Smooth muscle cell (in vitro differentiated cells): Measurements from ENCODE around the gene ITPRIP. TPM values are rescaled to one million over a fixed set of nuclear protein-coding genes. Genes with fewer than 3 reads are reported as not detected.

ENCODE experiments used
- DNase-seq: peaks from one replicate; lab custom pipeline; 2025; ENCODE audit not compliant: unreplicated experiment; lab: John Stamatoyannopoulos, UW
- H2AFZ ChIP-seq: fragments of 200-600 bp; sonication (generic); 2 replicates; pipeline ENCODE4 v1.6.0; 2016; ENCODE audit warnings: antibody characterized with exemption, low read depth, mild to moderate bottlenecking
- H3F3A ChIP-seq: fragments of 200-600 bp; sonication (generic); 2 replicates; pipeline ENCODE4 v1.6.0; 2017; ENCODE audit warnings: antibody characterized with exemption, low read depth
- H3K27ac ChIP-seq: fragments of 200-600 bp; sonication (generic); 2 replicates; pipeline ENCODE4 v1.5.1; 2016; ENCODE audit warnings: low read depth, mild to moderate bottlenecking
- H3K27me3 ChIP-seq: fragments of 200-600 bp; sonication (generic); 2 replicates; pipeline ENCODE4 v1.6.1; 2016; ENCODE audit warnings: low read depth, mild to moderate bottlenecking
- H3K36me3 ChIP-seq: fragments of 200-600 bp; sonication (generic); 2 replicates; pipeline ENCODE4 v1.5.1; 2016; ENCODE audit warnings: low read depth
- H3K4me1 ChIP-seq: fragments of 200-600 bp; sonication (generic); 2 replicates; pipeline ENCODE4 v1.5.1; 2016; ENCODE audit warnings: low read depth
- H3K4me2 ChIP-seq: fragments of 200-600 bp; sonication (generic); 2 replicates; pipeline ENCODE4 v1.6.0; 2016; ENCODE audit warnings: mild to moderate bottlenecking
- H3K4me3 ChIP-seq: fragments of 200-600 bp; sonication (generic); 2 replicates; pipeline ENCODE4 v1.5.1; 2016; ENCODE audit warnings: mild to moderate bottlenecking
- H3K79me2 ChIP-seq: fragments of 200-600 bp; sonication (generic); 2 replicates; pipeline ENCODE4 v1.6.0; 2016; ENCODE audit warnings: low read depth, mild to moderate bottlenecking
- H3K9ac ChIP-seq: fragments of 200-600 bp; sonication (generic); 2 replicates; pipeline ENCODE4 v1.6.0; 2016; ENCODE audit warnings: low read depth
- H3K9me3 ChIP-seq: fragments of 200-600 bp; sonication (generic); replicated peaks from 2 replicates; pipeline ENCODE4 v1.5.1; 2016; ENCODE audit warnings: low read depth
- H4K20me1 ChIP-seq: fragments of 200-600 bp; sonication (generic); 2 replicates; pipeline ENCODE4 v1.6.0; 2016; ENCODE audit warnings: low read depth
- WGBS: methylation state at CpG from one replicate; pipeline ENCODE4 v1.1.7; 2016; ENCODE audit warnings: low lambda C conversion rate; 5-methylcytosine and 5-hydroxymethylcytosine counted together
- polyA plus RNA-seq: library from polyadenylated mRNA; unstranded; fragments of >200 nt; fragmentation: Nextera tagmentation; extraction: Ambion mirVana; gene quantifications from 2 replicates; pipeline ENCODE4 v1.2.1, GENCODE V29; 2016
- total RNA-seq: library from RNA; depleted of rRNA; stranded (reverse); fragments of >200 nt; gene quantifications from 2 replicates; pipeline ENCODE4 v1.2.3, GENCODE V29; 2014
- TF ChIP-seq, protein P1 (sequence below): fragments of 200-600 bp; sonication (generic); IDR thresholded peaks from 2 replicates; pipeline ENCODE4 v1.5.1; 2017; ENCODE audit warnings: borderline replicate concordance, mild to moderate bottlenecking, antibody characterized with exemption; ENCODE audit not compliant: insufficient read depth, poor library complexity, severe bottlenecking

ITPRIP gene
- total and polyA plus RNA-seq, 2 experiments from 2014 or later = 33.6 to 59.3 TPM

DNA sequence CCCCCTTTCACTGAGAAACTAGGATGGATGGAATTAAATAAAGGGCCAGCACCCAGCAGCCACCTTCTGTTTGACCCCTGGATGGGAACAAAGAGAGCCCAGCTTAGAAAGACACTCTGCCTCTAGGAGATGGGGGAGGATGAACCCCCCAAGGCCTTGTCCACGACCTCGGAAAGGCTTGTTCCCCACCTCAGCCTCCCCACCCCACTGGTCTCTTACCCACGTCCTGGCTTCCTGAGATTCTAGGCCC, 9.7 kb downstream of the ITPRIP start:
- Histone ChIP-seq H3K79me2 (peaks cover 62% of the 10 kb centered on the region), H3K4me3 (peak overlapping the region; percentile 35), H3K27ac (peak overlapping the region; percentile 99), H3F3A (peaks cover 35% of the 10 kb centered on the region), H3K4me1 (peaks cover 72% of the 10 kb centered on the region), H3K36me3 (no peaks in the 10 kb centered on the region), H3K27me3 (no peaks in the 10 kb centered on the region), H2AFZ (no peak overlapping the region), H3K9ac (peak overlapping the region; percentile 97), H3K9me3 (no peaks in the 10 kb centered on the region), H3K4me2 (peak overlapping the region; percentile 83), H4K20me1 (peaks cover 89% of the 10 kb centered on the region)
- 7% methylated on average over 3 of the region's 3 CpGs for WGBS
- DNase-seq = no peak
- TF ChIP-seq, protein P1, sequence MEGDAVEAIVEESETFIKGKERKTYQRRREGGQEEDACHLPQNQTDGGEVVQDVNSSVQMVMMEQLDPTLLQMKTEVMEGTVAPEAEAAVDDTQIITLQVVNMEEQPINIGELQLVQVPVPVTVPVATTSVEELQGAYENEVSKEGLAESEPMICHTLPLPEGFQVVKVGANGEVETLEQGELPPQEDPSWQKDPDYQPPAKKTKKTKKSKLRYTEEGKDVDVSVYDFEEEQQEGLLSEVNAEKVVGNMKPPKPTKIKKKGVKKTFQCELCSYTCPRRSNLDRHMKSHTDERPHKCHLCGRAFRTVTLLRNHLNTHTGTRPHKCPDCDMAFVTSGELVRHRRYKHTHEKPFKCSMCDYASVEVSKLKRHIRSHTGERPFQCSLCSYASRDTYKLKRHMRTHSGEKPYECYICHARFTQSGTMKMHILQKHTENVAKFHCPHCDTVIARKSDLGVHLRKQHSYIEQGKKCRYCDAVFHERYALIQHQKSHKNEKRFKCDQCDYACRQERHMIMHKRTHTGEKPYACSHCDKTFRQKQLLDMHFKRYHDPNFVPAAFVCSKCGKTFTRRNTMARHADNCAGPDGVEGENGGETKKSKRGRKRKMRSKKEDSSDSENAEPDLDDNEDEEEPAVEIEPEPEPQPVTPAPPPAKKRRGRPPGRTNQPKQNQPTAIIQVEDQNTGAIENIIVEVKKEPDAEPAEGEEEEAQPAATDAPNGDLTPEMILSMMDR = no peak

DNA sequence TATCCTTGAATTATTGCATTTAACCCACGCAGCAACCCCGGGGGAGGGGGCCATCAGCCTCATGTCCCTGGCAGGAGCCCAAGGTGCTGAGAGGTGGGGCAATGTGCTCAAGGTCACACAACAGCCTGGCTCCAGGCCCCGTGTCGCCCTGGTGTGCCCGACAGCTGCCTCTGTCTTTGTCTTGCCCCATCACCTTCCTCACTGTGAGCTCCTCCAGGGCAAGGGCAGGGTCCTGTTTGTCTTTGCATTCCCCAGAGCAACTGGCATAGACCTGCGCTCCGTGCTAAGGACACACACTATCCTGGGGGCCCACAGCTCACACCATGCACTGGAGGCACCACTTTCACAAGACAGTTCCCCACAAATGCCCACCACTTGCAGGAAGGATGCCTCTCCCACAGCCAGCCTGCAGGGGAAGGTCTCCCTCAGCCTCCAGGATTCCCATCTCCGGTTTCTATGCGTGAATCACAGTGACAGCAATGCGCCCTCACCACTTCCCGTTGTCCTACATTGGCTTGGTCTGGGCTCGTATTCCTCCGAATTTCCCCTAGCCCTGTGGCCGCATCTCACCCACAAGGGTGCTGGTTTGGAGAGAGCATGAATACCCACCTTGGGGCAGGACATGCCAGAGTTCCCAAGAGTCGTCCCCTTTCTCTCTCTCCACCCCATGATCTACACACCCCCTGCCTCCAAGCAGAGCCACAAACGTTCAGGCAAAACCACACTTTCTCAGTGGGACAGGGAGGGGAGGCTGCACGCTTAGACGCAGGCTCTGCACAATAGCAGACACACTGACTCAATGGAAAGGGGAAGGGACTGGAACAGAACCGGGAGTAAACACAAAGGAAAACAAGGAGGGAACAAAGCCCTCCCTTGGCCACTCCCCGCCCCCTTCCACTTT, 10.3 kb downstream of the ITPRIP start:
- WGBS = 35% methylated on average over 20 of the region's 20 CpGs
- peak overlapping the region; percentile 35 for H3K4me3 ChIP-seq
- H3K9me3 ChIP-seq = no peaks in the 10 kb centered on the region
- H4K20me1 ChIP-seq = peaks cover 89% of the 10 kb centered on the region
- H3K36me3 ChIP-seq = no peaks in the 10 kb centered on the region
- TF ChIP-seq, protein P1 = no peak
- no peak overlapping the region for H2AFZ ChIP-seq
- peaks cover 62% of the 10 kb centered on the region for H3K79me2 ChIP-seq
- H3K4me1 ChIP-seq = peaks cover 66% of the 10 kb centered on the region
- peak; percentile 21 for DNase-seq
- H3K27ac ChIP-seq = peak overlapping the region; percentile 99
- H3K9ac ChIP-seq = peak overlapping the region; percentile 97
- H3K27me3 ChIP-seq = no peaks in the 10 kb centered on the region
- H3K4me2 ChIP-seq = peak overlapping the region; percentile 83
- peaks cover 32% of the 10 kb centered on the region for H3F3A ChIP-seq

GRCh38 chr10:104326991-104327610, 11.2 kb downstream of the ITPRIP start:
- no peaks in the 10 kb centered on the region for H3K36me3 ChIP-seq
- no peak overlapping the region for H2AFZ ChIP-seq
- H3K9ac ChIP-seq = peak overlapping the region; percentile 33
- no peaks in the 10 kb centered on the region for H3K9me3 ChIP-seq
- no peak for DNase-seq
- H3K4me3 ChIP-seq = no peak overlapping the region
- peaks cover 89% of the 10 kb centered on the region for H4K20me1 ChIP-seq
- TF ChIP-seq, protein P1 = no peak
- no peaks in the 10 kb centered on the region for H3K27me3 ChIP-seq
- peaks cover 62% of the 10 kb centered on the region for H3K79me2 ChIP-seq
- H3K4me2 ChIP-seq = peak overlapping the region; percentile 83
- H3K4me1 ChIP-seq = peaks cover 59% of the 10 kb centered on the region
- 97% methylated on average over 9 of the region's 9 CpGs for whole genome bisulfite sequencing
- peak overlapping the region; percentile 99 for H3K27ac ChIP-seq
- H3F3A ChIP-seq = peaks cover 23% of the 10 kb centered on the region
